Dendritic cell treated with granulocyte-macrophage colony-stimulating factor and Interleukin-4, amounts not matched to agents 40 ng/mL and 50 ng/mL, for 4 days (primary cell): ENCODE measurements around the gene ZNF367.

Experiments used
- H3K27ac Mint-ChIP-seq: one replicate; pipeline ENCODE4 v1.8.0; 2022; ENCODE audit warnings: mild to moderate bottlenecking, mixed read lengths
- H3K27me3 Mint-ChIP-seq: one replicate; pipeline ENCODE4 v1.8.0; 2022; ENCODE audit warnings: mild to moderate bottlenecking, mixed read lengths
- H3K36me3 Mint-ChIP-seq: one replicate; pipeline ENCODE4 v1.8.0; 2022; ENCODE audit warnings: low read depth, mixed read lengths
- H3K4me1 Mint-ChIP-seq: one replicate; pipeline ENCODE4 v1.8.0; 2022; ENCODE audit warnings: low read depth, mixed read lengths
- H3K4me3 Mint-ChIP-seq: one replicate; pipeline ENCODE4 v1.8.0; 2022; ENCODE audit warnings: mild to moderate bottlenecking, moderate library complexity, mixed read lengths
- H3K9me3 Mint-ChIP-seq: one replicate; pipeline ENCODE4 v1.8.0; 2022; ENCODE audit warnings: mixed read lengths
- intact Hi-C: fragments of 100-400 bp; cut with micrococcal nuclease; formaldehyde crosslinking; loops from one replicate; pipeline ENCODE4 v1.15.0; 2022

The ZNF367 gene

GRCh38 chr9:96408409-96409280 lies 9.5 kb downstream of the ZNF367 start:
- Mint-ChIP-seq H3K4me3 (no peak overlapping the region), H3K27me3 (no peaks in the 10 kb centered on the region), H3K27ac (peak overlapping the region; percentile 50), H3K4me1 (peaks cover 23% of the 10 kb centered on the region), H3K36me3 (no peaks in the 10 kb centered on the region), H3K9me3 (no peaks in the 10 kb centered on the region)
- intact Hi-C loops = loop anchor here (10.0 kb wide), 1 partner anchor 64 kb away; no protein-coding TSS in a partner anchor

- H3K36me3 Mint-ChIP-seq = peaks cover 14% of the 10 kb centered on the region
- H3K27ac Mint-ChIP-seq = no peak overlapping the region
- H3K4me1 Mint-ChIP-seq = peaks cover 4% of the 10 kb centered on the region
- peaks cover 11% of the 10 kb centered on the region for H3K9me3 Mint-ChIP-seq
- no peak overlapping the region for H3K4me3 Mint-ChIP-seq
- intact Hi-C loops = loop anchor here (10.0 kb wide), 1 partner anchor 56 kb away; no protein-coding TSS in a partner anchor
- no peaks in the 10 kb centered on the region for H3K27me3 Mint-ChIP-seq
Measured at GRCh38 chr9:96400132-96400910, 17.8 kb downstream of the ZNF367 start.

GRCh38 chr9:96399325-96399633 lies 18.9 kb downstream of the ZNF367 start:
- Mint-ChIP-seq H3K4me3 (no peak overlapping the region), H3K36me3 (peaks cover 14% of the 10 kb centered on the region), H3K27ac (no peak overlapping the region), H3K27me3 (no peaks in the 10 kb centered on the region), H3K9me3 (peaks cover 11% of the 10 kb centered on the region), H3K4me1 (peaks cover 10% of the 10 kb centered on the region)
- intact Hi-C loops = no loop called here

GRCh38 chr9:96398582-96399324 lies 19.4 kb downstream of the ZNF367 start:
- Mint-ChIP-seq H3K36me3 (peaks cover 14% of the 10 kb centered on the region), H3K9me3 (peaks cover 11% of the 10 kb centered on the region), H3K27me3 (no peaks in the 10 kb centered on the region), H3K4me1 (peaks cover 10% of the 10 kb centered on the region), H3K27ac (no peak overlapping the region), H3K4me3 (no peak overlapping the region)
- intact Hi-C loops = no loop called here

DNA sequence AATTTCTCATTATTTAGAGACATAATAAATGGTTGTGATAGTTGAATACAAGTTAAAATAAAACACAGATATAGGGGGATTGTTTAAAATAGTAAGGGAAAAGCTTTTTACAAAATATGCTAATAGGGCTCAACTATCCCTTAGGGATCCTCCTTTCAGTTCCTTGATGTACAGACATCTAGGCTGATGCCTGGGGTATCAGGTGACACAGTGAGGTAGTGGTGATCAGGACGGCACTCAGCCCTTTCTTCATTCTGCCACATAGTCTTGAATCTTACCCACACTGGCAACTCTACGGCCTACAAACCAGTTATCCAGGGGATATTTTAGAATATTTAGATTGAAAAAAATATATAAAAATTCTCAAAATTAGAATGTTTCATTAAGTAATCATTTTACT lies 22.2 kb downstream of the ZNF367 start:
- H3K4me1 Mint-ChIP-seq = peaks cover 10% of the 10 kb centered on the region
- no peaks in the 10 kb centered on the region for H3K27me3 Mint-ChIP-seq
- no peak overlapping the region for H3K27ac Mint-ChIP-seq
- H3K4me3 Mint-ChIP-seq = no peak overlapping the region
- H3K36me3 Mint-ChIP-seq = peaks cover 11% of the 10 kb centered on the region
- H3K9me3 Mint-ChIP-seq = peaks cover 10% of the 10 kb centered on the region
- intact Hi-C loops = no loop called here

DNA sequence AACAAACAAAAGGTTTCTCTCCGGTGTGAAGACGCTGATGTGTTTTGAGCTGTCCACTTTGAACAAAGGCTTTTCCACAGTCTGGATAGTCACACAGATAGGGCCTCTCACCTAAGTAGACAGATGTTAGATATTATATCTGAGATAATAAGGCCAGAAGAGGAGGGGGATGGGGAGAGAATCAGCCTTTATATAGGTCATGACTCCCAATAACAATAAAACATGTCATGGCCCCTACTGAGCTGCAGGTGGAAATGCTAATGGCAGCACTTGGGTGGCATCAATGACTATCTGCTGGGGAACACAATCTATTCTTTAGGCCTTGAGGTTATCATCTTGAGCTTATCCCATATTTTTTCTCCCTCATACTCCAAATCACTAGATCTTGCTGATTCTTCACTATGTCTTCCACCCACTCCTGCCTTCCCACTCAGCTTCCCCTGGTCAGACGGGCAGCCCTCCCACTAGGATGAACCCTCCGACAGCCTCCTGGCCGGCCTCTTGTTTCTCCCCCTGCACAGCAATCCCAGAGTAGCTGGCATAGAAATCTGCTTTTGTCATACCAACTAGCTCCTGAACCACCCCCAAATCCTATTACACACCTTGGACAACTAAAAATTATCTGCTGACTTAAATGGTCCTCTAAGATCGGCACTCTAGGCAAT lies 23.2 kb downstream of the ZNF367 start:
- no peak overlapping the region for H3K4me3 Mint-ChIP-seq
- H3K36me3 Mint-ChIP-seq = peaks cover 1% of the 10 kb centered on the region
- H3K27me3 Mint-ChIP-seq = no peaks in the 10 kb centered on the region
- peaks cover 10% of the 10 kb centered on the region for H3K4me1 Mint-ChIP-seq
- intact Hi-C loops = no loop called here
- H3K9me3 Mint-ChIP-seq = no peaks in the 10 kb centered on the region
- H3K27ac Mint-ChIP-seq = no peak overlapping the region

DNA sequence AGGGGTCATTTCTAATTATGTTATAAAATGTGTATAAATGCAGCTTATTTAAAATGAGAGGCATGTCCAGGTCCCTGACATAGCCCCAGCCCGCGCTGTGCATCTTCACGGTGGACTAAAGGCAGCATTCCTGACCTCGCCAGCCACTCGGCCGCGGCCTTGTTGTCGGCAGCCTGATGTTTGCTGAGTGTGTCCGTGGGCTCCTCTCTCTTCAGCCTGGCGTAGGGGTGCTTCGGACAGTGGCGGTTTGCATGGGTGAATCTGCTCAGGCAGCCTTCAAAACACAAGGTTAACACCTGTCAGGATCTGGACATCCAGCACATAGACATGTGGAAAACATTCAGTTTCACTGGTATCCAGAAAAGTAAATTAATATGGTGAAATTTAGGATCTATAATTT lies 25.9 kb downstream of the ZNF367 start:
- intact Hi-C loops = no loop called here
- H3K36me3 Mint-ChIP-seq = no peaks in the 10 kb centered on the region
- no peaks in the 10 kb centered on the region for H3K9me3 Mint-ChIP-seq
- H3K4me3 Mint-ChIP-seq = no peak overlapping the region
- H3K27ac Mint-ChIP-seq = no peak overlapping the region
- no peaks in the 10 kb centered on the region for H3K27me3 Mint-ChIP-seq
- H3K4me1 Mint-ChIP-seq = peaks cover 5% of the 10 kb centered on the region

GRCh38 chr9:96391021-96391765 lies 27.0 kb downstream of the ZNF367 start:
- no peaks in the 10 kb centered on the region for H3K36me3 Mint-ChIP-seq
- no peak overlapping the region for H3K27ac Mint-ChIP-seq
- intact Hi-C loops = no loop called here
- no peaks in the 10 kb centered on the region for H3K27me3 Mint-ChIP-seq
- H3K9me3 Mint-ChIP-seq = no peaks in the 10 kb centered on the region
- no peak overlapping the region for H3K4me3 Mint-ChIP-seq
- peaks cover 5% of the 10 kb centered on the region for H3K4me1 Mint-ChIP-seq

GRCh38 chr9:96388144-96388543 lies 30.0 kb downstream of the ZNF367 start:
- no peaks in the 10 kb centered on the region for H3K9me3 Mint-ChIP-seq
- no peaks in the 10 kb centered on the region for H3K4me1 Mint-ChIP-seq
- H3K27me3 Mint-ChIP-seq = no peaks in the 10 kb centered on the region
- intact Hi-C loops = no loop called here
- H3K36me3 Mint-ChIP-seq = no peaks in the 10 kb centered on the region
- H3K4me3 Mint-ChIP-seq = no peak overlapping the region
- H3K27ac Mint-ChIP-seq = no peak overlapping the region

GRCh38 chr9:96386157-96386556 lies 32.0 kb downstream of the ZNF367 start:
- H3K27me3 Mint-ChIP-seq = no peaks in the 10 kb centered on the region
- peaks cover 10% of the 10 kb centered on the region for H3K4me1 Mint-ChIP-seq
- no peak overlapping the region for H3K4me3 Mint-ChIP-seq
- peaks cover 8% of the 10 kb centered on the region for H3K36me3 Mint-ChIP-seq
- no peaks in the 10 kb centered on the region for H3K9me3 Mint-ChIP-seq
- intact Hi-C loops = no loop called here
- no peak overlapping the region for H3K27ac Mint-ChIP-seq

- peaks cover 21% of the 10 kb centered on the region for H3K36me3 Mint-ChIP-seq
- H3K4me1 Mint-ChIP-seq = peaks cover 16% of the 10 kb centered on the region
- H3K9me3 Mint-ChIP-seq = no peaks in the 10 kb centered on the region
- intact Hi-C loops = loop anchor here (1.0 kb wide), 1 partner anchor 34 kb away; no protein-coding TSS in a partner anchor
- no peaks in the 10 kb centered on the region for H3K27me3 Mint-ChIP-seq
- H3K4me3 Mint-ChIP-seq = peak within 1 kb of the TSS; percentile 82
- peak within 1 kb of the TSS; percentile 74 for H3K27ac Mint-ChIP-seq
Measured at GRCh38 chr9:96383165-96383942, 34.8 kb downstream of the ZNF367 start, which contains the start of gene SLC35D2. Gene SLC35D2 (minus strand): TSS chr9:96383711. CDS start chr9:96383634, 77 bp downstream.

- Mint-ChIP-seq H3K4me3 (peak overlapping the region; percentile 82), H3K4me1 (peaks cover 16% of the 10 kb centered on the region), H3K9me3 (no peaks in the 10 kb centered on the region), H3K36me3 (peaks cover 22% of the 10 kb centered on the region), H3K27me3 (no peaks in the 10 kb centered on the region), H3K27ac (peak overlapping the region; percentile 74)
- intact Hi-C loops = loop anchor here (1.0 kb wide), 1 partner anchor 34 kb away; no protein-coding TSS in a partner anchor
Measured at GRCh38 chr9:96382839-96383164, 35.4 kb downstream of the ZNF367 start.
